Keratinocyte (primary cell): Measurements from ENCODE around the gene ARID5A. TPM values are rescaled to one million over a fixed set of nuclear protein-coding genes. Genes with fewer than 3 reads are reported as not detected.
A peak's percentile ranks its signal among the peaks of the same experiment; 100 is the strongest.

Experiments
- DNase-seq: peaks from one replicate; pipeline ENCODE4 v3.0.0-alpha.2; 2011; ENCODE audit warnings: low read depth, missing footprints, low spot score
- FAIRE-seq: peaks from 2 replicates; lab custom pipeline; 2011; peaks lifted over from hg19 to GRCh38; lab: Jason Lieb, UNC
- H2AFZ ChIP-seq: 2 replicates; pipeline ENCODE4 v1.6.0; 2012; ENCODE audit warnings: low read length, control low read depth, inconsistent platforms; ENCODE audit not compliant: control insufficient read depth
- H3K27ac ChIP-seq: 2 replicates; pipeline ENCODE4 v1.5.1; 2011; ENCODE audit warnings: low read length; ENCODE audit not compliant: control insufficient read depth, insufficient read depth
- H3K27me3 ChIP-seq: 3 replicates; pipeline ENCODE4 v1.6.0; 2011; ENCODE audit warnings: low read length; ENCODE audit not compliant: control insufficient read depth, insufficient read depth; ENCODE audit errors: extremely low read depth
- H3K36me3 ChIP-seq, 2 experiments: 2 replicates in 1 of 2; 3 replicates in 1 of 2; pipeline ENCODE4 v1.5.1; 2011; ENCODE audit warnings: low read length in 2 of 2, mild to moderate bottlenecking in 1 of 2; ENCODE audit not compliant: control insufficient read depth in 2 of 2, insufficient read depth in 2 of 2; ENCODE audit errors: extremely low read depth in 1 of 2
- H3K4me1 ChIP-seq: 3 replicates; pipeline ENCODE4 v1.5.1; 2011; ENCODE audit warnings: low read length; ENCODE audit not compliant: control insufficient read depth, insufficient read depth; ENCODE audit errors: extremely low read depth
- H3K4me2 ChIP-seq: 3 replicates; pipeline ENCODE4 v1.6.0; 2011; ENCODE audit warnings: low read depth, low read length; ENCODE audit not compliant: control insufficient read depth, insufficient read depth; ENCODE audit errors: extremely low read depth
- H3K4me3 ChIP-seq, 3 experiments: fragments of 200-600 bp in 1 of 3; sonication (generic) in 1 of 3; 2 replicates in 2 of 3; 3 replicates in 1 of 3; pipeline ENCODE4 v1.5.1; 2011 to 2016; ENCODE audit warnings: low read length in 3 of 3, mild to moderate bottlenecking in 3 of 3, control low read depth in 2 of 3, inconsistent platforms in 1 of 3, low read depth in 1 of 3, mixed read lengths in 1 of 3, mixed run types in 1 of 3, moderate library complexity in 1 of 3; ENCODE audit not compliant: control insufficient read depth in 2 of 3, insufficient read depth in 2 of 3; ENCODE audit errors: extremely low read depth in 1 of 3
- H3K79me2 ChIP-seq: 2 replicates; pipeline ENCODE4 v1.6.0; 2012; ENCODE audit warnings: low read length; ENCODE audit not compliant: control insufficient read depth, insufficient read depth
- H3K9ac ChIP-seq: 3 replicates; pipeline ENCODE4 v1.6.0; 2011; ENCODE audit warnings: low read length; ENCODE audit not compliant: control insufficient read depth, insufficient read depth; ENCODE audit errors: extremely low read depth
- H3K9me1 ChIP-seq: 3 replicates; pipeline ENCODE4 v1.6.0; 2011; ENCODE audit warnings: low read length; ENCODE audit not compliant: control insufficient read depth, insufficient read depth; ENCODE audit errors: extremely low read depth
- H3K9me3 ChIP-seq: 2 replicates; pipeline ENCODE4 v1.5.1; 2012; ENCODE audit warnings: low read depth, low read length; ENCODE audit not compliant: control insufficient read depth
- H4K20me1 ChIP-seq: 3 replicates; pipeline ENCODE4 v1.6.0; 2011; ENCODE audit warnings: low read length; ENCODE audit not compliant: control insufficient read depth, insufficient read depth; ENCODE audit errors: extremely low read depth
- CTCF ChIP-seq, 3 experiments: IDR thresholded peaks in 1 of 3; conservative IDR thresholded peaks in 1 of 3; optimal IDR thresholded peaks in 1 of 3; 2 replicates in 2 of 3; 3 replicates in 1 of 3; pipeline versions ENCODE3 to v1.5.1; 2011; ENCODE audit warnings: low read length in 3 of 3, mild to moderate bottlenecking in 3 of 3, moderate library complexity in 2 of 3, control low read depth in 1 of 3, inconsistent platforms in 1 of 3; ENCODE audit not compliant: insufficient read depth in 2 of 3; ENCODE audit errors: extremely low read depth in 1 of 3
- EZH2 ChIP-seq: IDR thresholded peaks from one replicate; pipeline ENCODE4 v1.6.1; 2012; ENCODE audit warnings: inconsistent platforms, mild to moderate bottlenecking, low read length, moderate library complexity
- dilution Hi-C: fragments of 300-500 bp; cut with MboI; formaldehyde crosslinking; loops from one replicate; pipeline ENCODE4 v1.7.0; 2020; ENCODE audit warnings: low sequenced_read_pairs; ENCODE audit not compliant: extremely low pct_ligation_motif_present
- polyA plus RNA-seq, 5 experiments: library from polyadenylated mRNA; depleted of rRNA in 3 of 5; stranded (reverse) in 3 of 5; stranded (forward) in 1 of 5; unstranded in 1 of 5; fragments of >200 nt; gene quantifications; 1 replicate in 1 of 5; 2 replicates in 3 of 5; 3 replicates in 1 of 5; pipeline versions ENCODE4 v1.2.1 to v1.2.3, GENCODE V29; 2011 to 2012; ENCODE audit warnings: missing spikeins in 2 of 5, low read depth in 1 of 5, low replicate concordance in 1 of 5

Gene ARID5A
- polyA plus RNA-seq, 1 donor (not counting 4 experiments of a cell fraction or from before 2014, with no cell fraction given), result 1.6 TPM

GRCh38 chr2:96530474-96531357 is 5.8 kb upstream of the ARID5A start:
- Histone ChIP-seq H3K9me3 (no peaks in the 10 kb centered on the region), H3K9ac (no peak overlapping the region), H3K27me3 (peaks cover 28% of the 10 kb centered on the region), H3K9me1 (no peaks in the 10 kb centered on the region), H3K79me2 (no peaks in the 10 kb centered on the region), H3K27ac (no peak overlapping the region), H4K20me1 (no peaks in the 10 kb centered on the region), H3K4me1 (peaks cover 38% of the 10 kb centered on the region), H3K36me3 (no peaks in the 10 kb centered on the region), H3K4me2 (no peak overlapping the region), H3K4me3 (no peak overlapping the region), H2AFZ (no peak overlapping the region)
- DNase-seq (no peak), FAIRE-seq (no peak)
- dilution Hi-C loops, result no loop called here
- TF ChIP-seq EZH2 (no peak), CTCF (optimal IDR thresholded peaks at IDR 0.05 in 1 of 3, IDR thresholded peaks at IDR 0.05 in 1 of 3, conservative IDR thresholded peaks at IDR 0.05 in 1 of 3; ENCODE audit: extremely low read depth in 1 of 3, insufficient read depth in 2 of 3, low read length in 3 of 3) (no peak)

- Histone ChIP-seq H3K4me3 (peak overlapping the region in 1 of 3 experiments; percentile 62), H3K79me2 (no peaks in the 10 kb centered on the region), H3K27me3 (peaks cover 22% of the 10 kb centered on the region), H3K9ac (peak overlapping the region; percentile 76), H3K9me3 (no peaks in the 10 kb centered on the region), H3K4me1 (peaks cover 38% of the 10 kb centered on the region), H2AFZ (no peak overlapping the region), H3K9me1 (no peaks in the 10 kb centered on the region), H3K27ac (peak overlapping the region; percentile 51), H4K20me1 (no peaks in the 10 kb centered on the region), H3K36me3 (no peaks in the 10 kb centered on the region), H3K4me2 (peak overlapping the region; percentile 85)
- TF ChIP-seq CTCF (optimal IDR thresholded peaks at IDR 0.05 in 1 of 3, IDR thresholded peaks at IDR 0.05 in 1 of 3, conservative IDR thresholded peaks at IDR 0.05 in 1 of 3; ENCODE audit: extremely low read depth in 1 of 3, insufficient read depth in 2 of 3, low read length in 3 of 3) (no peak), EZH2 (no peak)
- FAIRE-seq (no peak), DNase-seq (no peak)
- dilution Hi-C loops, result no loop called here
Observed at GRCh38 chr2:96531366-96531765, 5.2 kb upstream of the ARID5A start.
